Endothelial cell (in vitro differentiated cells): ENCODE data around the gene LSAMP. TPM values are rescaled to one million over a fixed set of nuclear protein-coding genes. Genes with fewer than 3 reads are reported as not detected.

Experiments
- DNase-seq: peaks from one replicate; pipeline ENCODE4 v3.0.0; 2021; ENCODE audit warnings: low spot score
- H3K27ac Mint-ChIP-seq: one replicate; pipeline ENCODE4 v1.8.0; 2021; ENCODE audit warnings: mixed read lengths, inconsistent platforms; ENCODE audit not compliant: unreplicated experiment
- H3K27me3 Mint-ChIP-seq: one replicate; pipeline ENCODE4 v1.8.0; 2021; ENCODE audit warnings: mild to moderate bottlenecking, moderate library complexity, mixed read lengths, inconsistent platforms; ENCODE audit not compliant: unreplicated experiment
- H3K36me3 Mint-ChIP-seq: one replicate; pipeline ENCODE4 v1.8.0; 2021; ENCODE audit warnings: mild to moderate bottlenecking, low read depth, mixed read lengths, inconsistent platforms; ENCODE audit not compliant: unreplicated experiment
- H3K4me1 Mint-ChIP-seq: one replicate; pipeline ENCODE4 v1.8.0; 2021; ENCODE audit warnings: mild to moderate bottlenecking, mixed read lengths, inconsistent platforms; ENCODE audit not compliant: unreplicated experiment
- H3K4me3 Mint-ChIP-seq: one replicate; pipeline ENCODE4 v1.8.0; 2021; ENCODE audit warnings: mild to moderate bottlenecking, mixed read lengths, inconsistent platforms; ENCODE audit not compliant: unreplicated experiment
- H3K9me3 Mint-ChIP-seq: one replicate; pipeline ENCODE4 v1.8.0; 2021; ENCODE audit warnings: mixed read lengths, inconsistent platforms; ENCODE audit not compliant: unreplicated experiment
- CTCF ChIP-seq: fragments of 200-600 bp; sonication (generic); IDR thresholded peaks from one replicate; pipeline ENCODE4 v1.5.0; 2021; ENCODE audit warnings: antibody characterized with exemption; ENCODE audit not compliant: unreplicated experiment
- total RNA-seq: library from RNA; stranded (reverse); fragmentation: NEBNext Ultra II Directional; extraction: Animal tissue kit (Norgen Biotek cat#: 25700); gene quantifications from one replicate; pipeline ENCODE4 v1.2.1, GENCODE V29; 2021; ENCODE audit not compliant: unreplicated experiment

Gene LSAMP
- total RNA-seq, 1 donor from 2014 or later: 6.1 TPM

GRCh38 chr3:115977866-115978265, 467.4 kb downstream of the LSAMP start:
- TF ChIP-seq CTCF: no peak
- Mint-ChIP-seq H3K27me3 (no peaks in the 10 kb centered on the region), H3K4me3 (no peak overlapping the region), H3K9me3 (no peaks in the 10 kb centered on the region), H3K36me3 (no peaks in the 10 kb centered on the region), H3K27ac (no peak overlapping the region), H3K4me1 (peaks cover 6% of the 10 kb centered on the region)
- no peak for DNase-seq

- peaks cover 4% of the 10 kb centered on the region for H3K4me1 Mint-ChIP-seq
- H3K9me3 Mint-ChIP-seq: no peaks in the 10 kb centered on the region
- H3K27me3 Mint-ChIP-seq: no peaks in the 10 kb centered on the region
- TF ChIP-seq CTCF: no peak
- DNase-seq: no peak
- no peak overlapping the region for H3K27ac Mint-ChIP-seq
- no peaks in the 10 kb centered on the region for H3K36me3 Mint-ChIP-seq
- no peak overlapping the region for H3K4me3 Mint-ChIP-seq
These were observed 469.5 kb downstream of the LSAMP start for GRCh38 chr3:115975796-115976195.

DNA sequence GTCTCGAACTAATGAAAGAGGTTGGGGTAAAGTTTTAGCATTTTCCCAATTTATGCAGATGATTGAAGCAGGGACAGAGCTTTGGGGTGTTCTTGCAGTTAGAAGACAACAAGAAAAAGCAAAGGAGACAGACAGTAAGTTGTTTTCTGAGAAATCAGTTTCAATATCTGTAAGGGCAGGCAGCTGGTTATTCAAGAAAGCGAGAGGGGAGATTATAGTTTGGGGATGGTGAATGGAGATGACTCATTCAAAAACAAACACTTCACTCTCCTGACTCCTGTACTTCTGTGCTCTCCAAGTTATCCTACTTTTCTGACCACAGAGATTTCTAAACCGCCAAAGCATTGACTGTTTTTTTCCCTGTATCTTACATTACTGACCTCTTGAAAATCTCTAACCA, 469.9 kb downstream of the LSAMP start:
- Mint-ChIP-seq H3K36me3 (no peaks in the 10 kb centered on the region), H3K9me3 (no peaks in the 10 kb centered on the region), H3K4me3 (no peak overlapping the region), H3K4me1 (no peaks in the 10 kb centered on the region), H3K27ac (no peak overlapping the region), H3K27me3 (no peaks in the 10 kb centered on the region)
- TF ChIP-seq CTCF: no peak
- DNase-seq: no peak

DNA sequence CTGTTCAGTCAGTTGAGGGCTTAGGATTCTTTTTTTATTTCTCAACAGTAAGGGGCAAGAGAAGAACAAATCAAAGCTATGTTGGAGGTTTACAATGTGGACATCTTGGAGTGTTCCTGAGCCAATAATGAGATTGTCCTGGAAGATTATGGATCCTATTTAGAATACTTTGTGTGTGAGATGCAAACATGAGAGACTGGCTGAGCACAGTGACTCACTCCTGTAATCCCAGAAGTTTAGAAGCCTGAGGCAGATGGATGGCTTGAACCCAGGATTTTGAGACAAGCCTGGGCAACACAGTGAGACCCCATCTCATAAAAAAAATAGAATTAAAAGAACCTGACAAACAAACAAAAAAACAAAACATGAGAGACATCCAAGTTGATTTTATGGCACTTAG, 470.3 kb downstream of the LSAMP start:
- Mint-ChIP-seq H3K4me1 (no peaks in the 10 kb centered on the region), H3K36me3 (no peaks in the 10 kb centered on the region), H3K4me3 (no peak overlapping the region), H3K9me3 (no peaks in the 10 kb centered on the region), H3K27ac (no peak overlapping the region), H3K27me3 (no peaks in the 10 kb centered on the region)
- TF ChIP-seq CTCF: no peak
- DNase-seq: no peak

- no peaks in the 10 kb centered on the region for H3K9me3 Mint-ChIP-seq
- H3K27ac Mint-ChIP-seq: no peak overlapping the region
- no peak for DNase-seq
- TF ChIP-seq CTCF: no peak
- H3K27me3 Mint-ChIP-seq: peaks cover 1% of the 10 kb centered on the region
- H3K36me3 Mint-ChIP-seq: no peaks in the 10 kb centered on the region
- no peaks in the 10 kb centered on the region for H3K4me1 Mint-ChIP-seq
- no peak overlapping the region for H3K4me3 Mint-ChIP-seq
These were observed 476.4 kb downstream of the LSAMP start for GRCh38 chr3:115968871-115969270.
